Hepatic stellate cell (primary cell): ENCODE data around the gene LMBRD2.

Experiments
- DNase-seq: peaks from one replicate; pipeline ENCODE4 v3.0.0; 2011; ENCODE audit warnings: low spot score

The LMBRD2 gene

GRCh38 chr5:36108758-36109460 is 42.8 kb downstream of the LMBRD2 start:
- no peak for DNase-seq

- DNase-seq, result no peak
Observed at GRCh38 chr5:36105819-36106218, 45.9 kb downstream of the LMBRD2 start.

GRCh38 chr5:36099748-36100147 is 51.9 kb downstream of the LMBRD2 start:
- DNase-seq, result no peak

GRCh38 chr5:36096486-36096885 is 55.2 kb downstream of the LMBRD2 start:
- no peak for DNase-seq

GRCh38 chr5:36089989-36090388 is 61.7 kb downstream of the LMBRD2 start:
- no peak for DNase-seq

- DNase-seq, result peak; percentile 50
Observed at GRCh38 chr5:36079200-36079781, 72.4 kb downstream of the LMBRD2 start.

GRCh38 chr5:36078430-36078829 is 73.3 kb downstream of the LMBRD2 start:
- no peak for DNase-seq

GRCh38 chr5:36073595-36074216 is 78.0 kb downstream of the LMBRD2 start:
- no peak for DNase-seq

GRCh38 chr5:36070687-36071571 is 80.8 kb downstream of the LMBRD2 start:
- no peak for DNase-seq

GRCh38 chr5:36068751-36069281 is 82.9 kb downstream of the LMBRD2 start:
- no peak for DNase-seq

- DNase-seq, result no peak
Observed at GRCh38 chr5:36066540-36067210, 85.0 kb downstream of the LMBRD2 start, which contains the start of gene UGT3A2. TSS of gene UGT3A2 (minus strand) at chr5:36066882. CDS start at chr5:36066789, 93 bp downstream.

- no peak for DNase-seq
Observed at GRCh38 chr5:36066001-36066539, 85.6 kb downstream of the LMBRD2 start.

- DNase-seq, result no peak
Observed at GRCh38 chr5:36060420-36060887, 91.2 kb downstream of the LMBRD2 start.

- no peak for DNase-seq
Observed at GRCh38 chr5:36059571-36060419, 91.9 kb downstream of the LMBRD2 start.

- no peak for DNase-seq
Observed at GRCh38 chr5:36058776-36059175, 92.9 kb downstream of the LMBRD2 start.

GRCh38 chr5:36057386-36057785 is 94.3 kb downstream of the LMBRD2 start:
- no peak for DNase-seq

GRCh38 chr5:36056422-36056821 is 95.3 kb downstream of the LMBRD2 start:
- DNase-seq, result no peak

- DNase-seq, result no peak
Observed at GRCh38 chr5:36055984-36056383, 95.7 kb downstream of the LMBRD2 start.

GRCh38 chr5:36054647-36055046 is 97.0 kb downstream of the LMBRD2 start:
- no peak for DNase-seq

GRCh38 chr5:36052538-36052937 is 99.1 kb downstream of the LMBRD2 start:
- no peak for DNase-seq
